HTR-8/SVneo (cell line): ENCODE data around the gene KCNG2.
"Not testable (repeated sequence)": the region's sequence is repeated elsewhere in the genome, so short reads cannot be mapped to it uniquely, and the experiment has no call there.

Experiments
- DNase-seq: peaks from one replicate; pipeline ENCODE4 v3.0.0; 2011; ENCODE audit warnings: low spot score, mixed read lengths; ENCODE audit not compliant: insufficient read length
- FAIRE-seq: peaks from 2 replicates; lab custom pipeline; 2011; peaks lifted over from hg19 to GRCh38; lab: Jason Lieb, UNC

Gene KCNG2

GRCh38 chr18:79848579-79849327 lies 51.0 kb downstream of the KCNG2 start:
- FAIRE-seq (no peak), DNase-seq (no peak)

- FAIRE-seq (no peak), DNase-seq (no peak)
Observed at GRCh38 chr18:79849328-79850207, 51.8 kb downstream of the KCNG2 start.

- DNase-seq (no peak), FAIRE-seq (no peak)
Observed at GRCh38 chr18:79850731-79851130, 53.0 kb downstream of the KCNG2 start.

GRCh38 chr18:79851489-79851888 lies 53.8 kb downstream of the KCNG2 start:
- DNase-seq = no peak
- FAIRE-seq = no peak

- DNase-seq = no peak
- FAIRE-seq = no peak
Observed at GRCh38 chr18:79851950-79852349, 54.2 kb downstream of the KCNG2 start.

- no peak for DNase-seq
- no peak for FAIRE-seq
Observed at GRCh38 chr18:79852561-79853302, 55.0 kb downstream of the KCNG2 start.

- DNase-seq (no peak), FAIRE-seq (no peak)
Observed at GRCh38 chr18:79853303-79853992, 55.7 kb downstream of the KCNG2 start.

DNA sequence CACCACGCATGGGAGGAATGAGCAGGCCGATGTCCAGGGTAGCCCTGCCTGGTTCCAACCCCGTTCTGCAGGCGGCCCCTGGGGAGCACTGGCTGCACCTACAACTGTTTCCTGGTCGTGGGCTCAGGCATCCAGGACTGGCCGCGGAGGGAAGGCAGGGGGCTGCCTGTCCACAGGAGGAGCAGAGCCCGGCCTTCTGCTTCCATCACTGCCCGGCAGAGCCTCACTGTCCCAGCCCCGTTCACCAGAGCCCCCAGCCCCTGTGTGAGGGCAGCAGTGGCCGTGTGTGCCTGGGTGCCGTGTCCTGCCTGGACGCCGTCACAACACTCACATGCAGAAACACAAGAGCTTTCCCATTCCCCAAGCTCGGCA lies 56.2 kb downstream of the KCNG2 start:
- FAIRE-seq (no peak), DNase-seq (no peak)

DNA sequence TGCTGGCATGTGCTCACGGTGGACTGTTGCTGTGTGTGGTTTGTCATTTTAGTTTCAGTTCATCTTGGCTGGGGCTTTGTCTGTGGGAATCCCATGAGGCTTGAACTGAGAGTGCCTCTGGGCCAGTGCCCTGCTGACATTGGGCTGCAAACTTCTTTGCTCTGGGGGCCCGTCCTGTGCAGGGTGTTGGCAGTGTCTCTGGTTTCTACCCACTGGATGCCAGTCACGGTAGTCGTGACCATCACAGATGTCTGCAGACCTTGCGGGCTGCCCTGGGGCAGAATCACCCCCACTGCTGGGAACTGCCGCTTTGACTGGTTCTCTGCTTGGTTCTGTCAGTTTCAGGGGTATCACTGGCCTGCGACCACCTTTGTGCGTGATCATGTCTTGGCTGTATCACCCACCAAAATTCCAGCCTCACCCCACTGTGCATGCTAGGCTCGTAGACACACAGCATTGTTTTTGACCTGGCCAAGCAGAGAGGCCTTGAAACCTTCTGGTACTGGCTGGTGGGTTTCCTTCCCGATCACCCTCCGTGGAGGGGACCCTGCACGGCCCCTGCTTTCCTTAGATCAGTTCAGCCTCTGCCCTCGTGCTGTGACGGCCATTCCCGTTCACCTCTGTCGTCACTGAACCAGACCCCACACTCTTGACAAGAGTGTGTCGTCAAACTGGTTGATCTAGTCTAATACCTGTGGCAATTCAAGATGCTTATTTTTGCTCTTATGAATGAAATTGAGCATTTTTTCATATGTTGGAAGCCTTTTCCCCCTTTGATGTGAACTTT lies 57.6 kb downstream of the KCNG2 start:
- no peak for DNase-seq
- no peak for FAIRE-seq

- no peak for DNase-seq
- no peak for FAIRE-seq
Observed at GRCh38 chr18:79856119-79857007, 58.6 kb downstream of the KCNG2 start.

- DNase-seq (peak; percentile 28), FAIRE-seq (no peak)
Observed at GRCh38 chr18:79857082-79857671, 59.4 kb downstream of the KCNG2 start.

DNA sequence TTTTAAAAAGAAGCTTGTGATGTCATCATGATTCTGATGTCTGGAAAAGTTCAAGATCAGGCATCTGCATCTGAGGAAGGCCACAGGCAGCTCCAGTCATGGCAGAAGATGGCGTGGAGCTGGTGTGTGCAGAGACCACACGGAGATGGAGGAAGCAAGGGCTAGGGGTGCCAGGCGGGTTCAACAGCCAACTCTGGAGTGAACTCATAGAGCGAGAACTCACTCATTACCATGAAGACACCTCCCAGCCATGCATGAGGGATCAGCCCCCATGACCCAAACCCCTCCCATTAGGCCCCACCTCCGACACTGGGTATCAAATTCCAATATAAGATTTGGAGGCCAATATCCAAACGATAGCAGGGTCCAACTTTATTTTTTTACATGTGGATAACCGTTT lies 61.6 kb downstream of the KCNG2 start:
- DNase-seq (no peak), FAIRE-seq (no peak)

DNA sequence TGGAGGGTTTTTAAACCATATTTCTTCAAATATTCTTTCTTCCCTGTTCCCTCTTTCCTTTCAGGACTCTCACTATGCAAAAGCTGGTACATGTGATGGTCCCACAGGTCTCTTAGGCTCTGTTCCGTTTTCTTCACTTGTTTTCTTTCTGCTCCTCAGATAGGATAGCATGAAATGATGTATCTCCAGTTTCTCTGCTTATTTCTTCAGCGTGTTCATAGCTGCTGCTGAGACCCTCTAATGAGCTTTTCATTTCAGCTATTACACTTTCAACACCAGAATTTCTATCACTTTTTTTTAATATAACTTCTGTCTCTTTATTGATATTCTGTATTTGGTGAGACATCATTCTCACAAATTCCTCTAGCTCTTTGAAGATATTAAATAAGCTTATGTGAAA lies 63.9 kb downstream of the KCNG2 start:
- no peak for DNase-seq
- no peak for FAIRE-seq

DNA sequence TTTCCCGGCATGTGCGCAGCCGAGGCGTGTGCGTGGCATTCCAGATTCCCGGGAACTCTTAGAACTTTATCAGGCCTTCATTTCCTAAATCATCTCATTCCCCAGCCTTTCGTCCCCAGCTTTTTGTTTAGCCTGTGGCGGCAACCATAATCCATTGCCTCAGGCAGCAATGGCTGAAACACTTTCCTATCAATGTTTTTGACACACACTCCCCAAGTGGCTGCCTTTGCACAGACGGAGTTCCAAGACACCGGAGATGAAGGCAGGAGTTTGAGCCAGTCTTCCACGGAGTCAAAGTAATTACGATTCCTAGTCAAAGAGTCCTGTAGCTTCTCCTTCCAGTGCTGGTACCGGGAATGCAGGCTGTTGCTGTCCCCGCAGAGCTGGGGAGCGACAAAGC lies 64.8 kb downstream of the KCNG2 start:
- DNase-seq (no peak), FAIRE-seq (no peak)

- FAIRE-seq = no peak
- DNase-seq = no peak
Observed at GRCh38 chr18:79863161-79864005, 65.6 kb downstream of the KCNG2 start.

DNA sequence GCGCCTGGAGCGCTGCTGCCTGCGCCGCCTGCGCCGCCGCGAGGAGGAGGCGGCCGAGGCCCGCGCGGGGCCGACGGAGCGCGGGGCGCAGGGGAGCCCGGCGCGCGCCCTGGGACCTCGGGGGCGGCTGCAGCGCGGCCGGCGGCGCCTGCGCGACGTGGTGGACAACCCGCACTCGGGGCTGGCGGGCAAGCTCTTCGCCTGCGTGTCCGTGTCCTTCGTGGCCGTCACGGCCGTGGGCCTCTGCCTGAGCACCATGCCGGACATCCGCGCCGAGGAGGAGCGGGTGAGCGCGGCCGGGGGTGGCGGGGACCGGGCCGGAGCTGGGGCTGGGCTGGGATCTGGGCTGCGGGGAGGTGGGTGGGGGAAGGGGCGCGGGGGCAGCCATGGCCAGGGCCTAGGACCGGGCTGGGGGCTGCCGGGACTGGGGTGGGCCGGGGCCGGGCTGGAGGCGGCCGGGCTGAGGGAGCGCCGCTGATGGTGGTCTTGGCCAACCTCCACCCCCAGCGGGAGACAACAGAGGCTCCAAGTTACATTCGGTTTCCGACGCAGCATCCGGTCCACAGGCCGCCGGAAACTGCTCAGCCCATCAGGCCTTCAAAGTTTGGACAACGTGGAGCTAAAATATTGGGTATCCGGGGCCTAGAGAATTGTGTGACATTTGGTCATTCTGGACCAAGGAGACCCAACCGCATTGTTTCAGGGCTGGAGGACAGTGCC lies 66.4 kb downstream of the KCNG2 start:
- FAIRE-seq = no peak
- DNase-seq = no peak

GRCh38 chr18:79864955-79865354 lies 67.2 kb downstream of the KCNG2 start:
- not testable (repeated sequence) for DNase-seq, FAIRE-seq
